Astrocyte (in vitro differentiated cells and primary cell): ENCODE measurements around the gene ORAI3. TPM values are rescaled to one million over a fixed set of nuclear protein-coding genes. Genes with fewer than 3 reads are reported as not detected.

Experiments
- DNase-seq: peaks from one replicate; pipeline ENCODE4 v3.0.0-alpha.2; 2010; ENCODE audit warnings: low read depth
- FAIRE-seq: peaks from 2 replicates; lab custom pipeline; 2011; peaks lifted over from hg19 to GRCh38; lab: Jason Lieb, UNC
- H2AFZ ChIP-seq: 2 replicates; pipeline ENCODE4 v1.6.0; 2012; ENCODE audit warnings: low read depth, low read length, inconsistent platforms
- H3K27ac ChIP-seq: 2 replicates; pipeline ENCODE4 v1.5.1; 2011; ENCODE audit warnings: low read depth, low read length, inconsistent platforms
- H3K27me3 ChIP-seq: 2 replicates; pipeline ENCODE4 v1.6.0; 2011; ENCODE audit warnings: low read length, inconsistent platforms; ENCODE audit not compliant: insufficient read depth
- H3K36me3 ChIP-seq: 2 replicates; pipeline ENCODE4 v1.5.1; 2011; ENCODE audit warnings: low read length, inconsistent platforms; ENCODE audit not compliant: insufficient read depth
- H3K4me1 ChIP-seq: 2 replicates; pipeline ENCODE4 v1.5.1; 2011; ENCODE audit warnings: low read length, inconsistent platforms; ENCODE audit not compliant: insufficient read depth
- H3K4me2 ChIP-seq: 2 replicates; pipeline ENCODE4 v1.6.0; 2012; ENCODE audit warnings: low read length, inconsistent platforms
- H3K4me3 ChIP-seq: 2 replicates; pipeline ENCODE4 v1.5.1; 2011; ENCODE audit warnings: low read depth, mild to moderate bottlenecking, low read length, inconsistent platforms; ENCODE audit not compliant: insufficient read depth
- H3K79me2 ChIP-seq: 2 replicates; pipeline ENCODE4 v1.6.0; 2012; ENCODE audit warnings: mild to moderate bottlenecking, low read length, inconsistent platforms; ENCODE audit not compliant: insufficient read depth
- H3K9ac ChIP-seq: 2 replicates; pipeline ENCODE4 v1.6.0; 2012; ENCODE audit warnings: mild to moderate bottlenecking, low read length, inconsistent platforms
- H3K9me3 ChIP-seq: 2 replicates; pipeline ENCODE4 v1.5.1; 2012; ENCODE audit warnings: low read depth, mild to moderate bottlenecking, low read length, inconsistent platforms; ENCODE audit not compliant: insufficient read depth
- H4K20me1 ChIP-seq: 2 replicates; pipeline ENCODE4 v1.6.0; 2012; ENCODE audit warnings: low read length, inconsistent platforms; ENCODE audit not compliant: insufficient read depth
- H3K27ac Mint-ChIP-seq: one replicate; pipeline ENCODE4 v1.8.0; 2021; ENCODE audit warnings: mild to moderate bottlenecking, mixed read lengths; ENCODE audit not compliant: unreplicated experiment
- H3K27me3 Mint-ChIP-seq: one replicate; pipeline ENCODE4 v1.8.0; 2021; ENCODE audit warnings: low read depth, mixed read lengths; ENCODE audit not compliant: unreplicated experiment
- H3K36me3 Mint-ChIP-seq: one replicate; pipeline ENCODE4 v1.8.0; 2021; ENCODE audit warnings: low read depth, mixed read lengths; ENCODE audit not compliant: unreplicated experiment
- H3K4me1 Mint-ChIP-seq: one replicate; pipeline ENCODE4 v1.8.0; 2021; ENCODE audit warnings: low read depth, mixed read lengths; ENCODE audit not compliant: unreplicated experiment
- H3K4me3 Mint-ChIP-seq: one replicate; pipeline ENCODE4 v1.8.0; 2021; ENCODE audit warnings: mild to moderate bottlenecking, moderate library complexity, mixed read lengths; ENCODE audit not compliant: unreplicated experiment
- H3K9me3 Mint-ChIP-seq: one replicate; pipeline ENCODE4 v1.8.0; 2021; ENCODE audit warnings: mild to moderate bottlenecking, mixed read lengths; ENCODE audit not compliant: unreplicated experiment
- EZH2 ChIP-seq: IDR thresholded peaks from 2 replicates; pipeline ENCODE4 v1.6.1; 2012; ENCODE audit warnings: mild to moderate bottlenecking, low read length, inconsistent platforms; ENCODE audit not compliant: insufficient read depth
- total RNA-seq: library from RNA; stranded (reverse); gene quantifications from 2 replicates; pipeline ENCODE4 v1.2.1, GENCODE V29; 2021
- TF ChIP-seq, protein P1 (sequence below): IDR thresholded peaks from 2 replicates; pipeline ENCODE4 v1.5.1; 2011; ENCODE audit warnings: low read depth, mild to moderate bottlenecking, inconsistent platforms, low read length, moderate library complexity; ENCODE audit not compliant: insufficient read depth

Gene ORAI3
- total RNA-seq, 1 donor from 2014 or later: 21.1 TPM

DNA sequence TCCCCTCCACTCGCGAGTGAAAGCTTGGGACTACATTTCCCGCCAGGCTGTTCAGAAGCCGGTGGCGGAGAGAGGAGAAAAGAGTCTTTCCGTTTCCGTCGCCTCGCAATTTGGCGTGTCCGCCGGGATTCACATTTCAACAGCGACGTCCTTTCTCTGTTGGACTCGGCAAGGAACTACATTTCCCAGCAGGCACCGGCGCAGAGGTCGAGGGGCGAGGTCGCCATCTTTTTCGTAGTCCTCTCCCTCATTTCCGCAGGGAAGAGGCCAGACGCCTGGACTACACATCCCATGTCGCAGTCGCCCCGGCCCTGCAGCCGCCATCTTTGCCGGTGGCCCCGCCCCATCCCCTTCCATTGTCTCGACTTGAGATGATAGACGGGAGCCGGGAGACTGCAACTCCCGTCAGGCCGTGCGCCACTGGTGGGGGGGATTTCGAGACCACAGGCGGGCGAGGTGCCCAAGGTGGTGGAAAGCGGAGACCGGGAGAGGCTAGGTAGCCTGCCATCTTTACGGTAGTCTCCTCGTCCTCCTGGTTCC lies 26.4 kb upstream of the ORAI3 start:
- H3K4me3 ChIP-seq: peak overlapping the region; percentile 97
- peaks cover 20% of the 10 kb centered on the region for H3K4me1 ChIP-seq
- peak; percentile 58 for FAIRE-seq
- H3K27ac ChIP-seq: peak overlapping the region; percentile 99
- no peak for TF ChIP-seq EZH2
- TF ChIP-seq, protein P1, sequence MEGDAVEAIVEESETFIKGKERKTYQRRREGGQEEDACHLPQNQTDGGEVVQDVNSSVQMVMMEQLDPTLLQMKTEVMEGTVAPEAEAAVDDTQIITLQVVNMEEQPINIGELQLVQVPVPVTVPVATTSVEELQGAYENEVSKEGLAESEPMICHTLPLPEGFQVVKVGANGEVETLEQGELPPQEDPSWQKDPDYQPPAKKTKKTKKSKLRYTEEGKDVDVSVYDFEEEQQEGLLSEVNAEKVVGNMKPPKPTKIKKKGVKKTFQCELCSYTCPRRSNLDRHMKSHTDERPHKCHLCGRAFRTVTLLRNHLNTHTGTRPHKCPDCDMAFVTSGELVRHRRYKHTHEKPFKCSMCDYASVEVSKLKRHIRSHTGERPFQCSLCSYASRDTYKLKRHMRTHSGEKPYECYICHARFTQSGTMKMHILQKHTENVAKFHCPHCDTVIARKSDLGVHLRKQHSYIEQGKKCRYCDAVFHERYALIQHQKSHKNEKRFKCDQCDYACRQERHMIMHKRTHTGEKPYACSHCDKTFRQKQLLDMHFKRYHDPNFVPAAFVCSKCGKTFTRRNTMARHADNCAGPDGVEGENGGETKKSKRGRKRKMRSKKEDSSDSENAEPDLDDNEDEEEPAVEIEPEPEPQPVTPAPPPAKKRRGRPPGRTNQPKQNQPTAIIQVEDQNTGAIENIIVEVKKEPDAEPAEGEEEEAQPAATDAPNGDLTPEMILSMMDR: no peak
- Mint-ChIP-seq H3K4me3 (peak overlapping the region; percentile 99), H3K4me1 (peaks cover 11% of the 10 kb centered on the region), H3K27ac (peak overlapping the region; percentile 100), H3K36me3 (peaks cover 2% of the 10 kb centered on the region), H3K9me3 (no peaks in the 10 kb centered on the region), H3K27me3 (no peaks in the 10 kb centered on the region)
- H3K27me3 ChIP-seq: no peaks in the 10 kb centered on the region
- peak overlapping the region; percentile 94 for H3K4me2 ChIP-seq
- peak; percentile 98 for DNase-seq
- H3K79me2 ChIP-seq: peaks cover 15% of the 10 kb centered on the region
- no peaks in the 10 kb centered on the region for H3K9me3 ChIP-seq
- peaks cover 3% of the 10 kb centered on the region for H3K36me3 ChIP-seq
- peak overlapping the region; percentile 98 for H2AFZ ChIP-seq
- H4K20me1 ChIP-seq: peaks cover 26% of the 10 kb centered on the region
- H3K9ac ChIP-seq: peak overlapping the region; percentile 96

DNA sequence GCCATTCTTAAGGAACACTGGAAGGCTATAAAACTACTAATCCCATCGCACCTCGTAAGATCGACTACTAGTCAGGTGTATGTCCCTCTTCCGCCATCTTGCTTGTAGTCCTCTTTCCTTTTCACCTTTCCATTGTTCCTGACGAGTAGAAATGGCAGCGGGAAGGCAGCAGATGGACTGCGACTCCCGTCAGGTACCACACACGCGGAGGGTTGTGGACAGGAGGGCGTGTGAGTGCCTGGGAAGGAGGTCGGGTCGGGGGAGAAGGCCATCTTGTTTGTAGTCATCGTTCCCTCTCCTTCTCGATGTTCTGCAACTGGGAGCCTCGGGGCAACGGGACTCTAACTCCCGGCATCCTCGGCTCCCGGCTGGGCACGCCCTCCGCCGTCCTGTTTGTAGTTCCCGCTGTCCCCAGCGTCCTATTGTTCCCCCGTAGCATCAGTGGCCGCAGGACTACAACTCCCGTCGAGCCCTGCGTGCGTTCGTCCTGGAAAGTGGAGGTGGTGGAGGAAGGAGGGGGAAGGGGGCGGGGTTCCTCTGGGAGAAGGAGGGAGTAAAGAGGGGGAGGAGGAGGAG lies 25.8 kb upstream of the ORAI3 start:
- H3K4me3 Mint-ChIP-seq: peak overlapping the region; percentile 99
- peak overlapping the region; percentile 100 for H3K27ac Mint-ChIP-seq
- H3K27me3 ChIP-seq: no peaks in the 10 kb centered on the region
- no peak for TF ChIP-seq EZH2
- TF ChIP-seq, protein P1: no peak
- H3K9me3 ChIP-seq: no peaks in the 10 kb centered on the region
- peaks cover 2% of the 10 kb centered on the region for H3K36me3 Mint-ChIP-seq
- FAIRE-seq: peak; percentile 17
- H2AFZ ChIP-seq: peak overlapping the region; percentile 98
- H3K4me3 ChIP-seq: peak overlapping the region; percentile 97
- H3K79me2 ChIP-seq: peaks cover 15% of the 10 kb centered on the region
- H3K4me1 Mint-ChIP-seq: peaks cover 11% of the 10 kb centered on the region
- peak overlapping the region; percentile 99 for H3K27ac ChIP-seq
- H3K9ac ChIP-seq: peak overlapping the region; percentile 96
- peaks cover 30% of the 10 kb centered on the region for H4K20me1 ChIP-seq
- no peaks in the 10 kb centered on the region for H3K27me3 Mint-ChIP-seq
- peaks cover 20% of the 10 kb centered on the region for H3K4me1 ChIP-seq
- DNase-seq: peak; percentile 98
- H3K36me3 ChIP-seq: peaks cover 3% of the 10 kb centered on the region
- H3K4me2 ChIP-seq: peak overlapping the region; percentile 94
- H3K9me3 Mint-ChIP-seq: no peaks in the 10 kb centered on the region

DNA sequence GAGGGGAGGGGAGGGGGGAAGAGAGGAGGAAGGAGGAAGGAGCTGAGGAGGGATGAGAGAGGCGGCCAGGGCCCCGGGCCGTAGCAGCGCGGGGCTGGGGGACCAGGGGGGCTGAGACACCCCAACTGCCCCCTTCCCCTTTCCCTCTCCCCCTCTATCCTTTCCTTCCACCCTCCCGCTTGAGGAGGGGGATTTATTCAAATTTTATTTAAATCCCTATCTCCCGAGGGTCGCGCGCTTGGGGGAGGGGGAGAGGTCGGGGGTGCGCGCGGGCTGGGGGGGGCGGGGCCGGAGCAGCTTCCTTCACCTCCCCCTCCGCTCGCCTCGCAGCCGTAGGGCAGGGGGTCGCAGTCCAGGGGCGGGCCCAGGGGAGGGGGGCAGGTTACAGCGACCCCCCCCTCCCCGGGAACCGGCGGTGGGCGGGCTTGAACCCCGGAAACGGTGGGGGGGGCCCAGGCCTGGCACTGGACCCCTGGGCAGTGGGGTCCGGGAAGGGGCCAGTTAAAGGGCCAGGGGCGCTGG lies 25.3 kb upstream of the ORAI3 start, which contains the start of gene FBXL19:
TSS of gene FBXL19 (plus strand) at position 19 of the 522 bp plus-strand sequence. CDS start 2,183 bp downstream, outside the sequence.
- Mint-ChIP-seq H3K36me3 (peaks cover 2% of the 10 kb centered on the region), H3K4me1 (peaks cover 11% of the 10 kb centered on the region), H3K4me3 (peak within 1 kb of the TSS; percentile 99), H3K9me3 (no peaks in the 10 kb centered on the region), H3K27me3 (no peaks in the 10 kb centered on the region), H3K27ac (peak within 1 kb of the TSS; percentile 100)
- FAIRE-seq: no peak
- DNase-seq: no peak
- Histone ChIP-seq H4K20me1 (peaks cover 34% of the 10 kb centered on the region), H3K9ac (peak within 1 kb of the TSS; percentile 96), H3K9me3 (no peaks in the 10 kb centered on the region), H3K79me2 (peaks cover 15% of the 10 kb centered on the region), H3K27ac (peak within 1 kb of the TSS; percentile 99), H3K4me2 (peak within 1 kb of the TSS; percentile 94), H2AFZ (peak within 1 kb of the TSS; percentile 98), H3K4me3 (peak within 1 kb of the TSS; percentile 97), H3K4me1 (peaks cover 20% of the 10 kb centered on the region), H3K36me3 (peaks cover 3% of the 10 kb centered on the region), H3K27me3 (no peaks in the 10 kb centered on the region)
- TF ChIP-seq EZH2: no peak
- TF ChIP-seq, protein P1: no peak
